Tibial nerve (tissue), 4 donors: ENCODE measurements around the gene YY1AP1.

Experiments used
- CTCF ChIP-seq, 5 experiments: fragments of 200-600 bp in 3 of 5; fragments of 450-650 bp in 2 of 5; sonication (generic) in 3 of 5; IDR thresholded peaks; one replicate each; pipeline ENCODE4 v1.5.1; 2016 to 2019; ENCODE audit warnings: antibody characterized with exemption in 5 of 5, mild to moderate bottlenecking in 3 of 5, moderate library complexity in 2 of 5
- EP300 ChIP-seq, 2 donors: sonication (generic); formaldehyde crosslinking; IDR thresholded peaks; one replicate each; pipeline ENCODE4 v1.6.1; 2017; ENCODE audit warnings: antibody characterized with exemption in 2 of 2, mild to moderate bottlenecking in 1 of 2
- POLR2A ChIP-seq, 2 donors: fragments of 450-650 bp; IDR thresholded peaks; one replicate each; pipeline ENCODE4 v1.6.1; 2017; ENCODE audit warnings: antibody characterized with exemption in 2 of 2, mild to moderate bottlenecking in 2 of 2, moderate library complexity in 2 of 2

DNA sequence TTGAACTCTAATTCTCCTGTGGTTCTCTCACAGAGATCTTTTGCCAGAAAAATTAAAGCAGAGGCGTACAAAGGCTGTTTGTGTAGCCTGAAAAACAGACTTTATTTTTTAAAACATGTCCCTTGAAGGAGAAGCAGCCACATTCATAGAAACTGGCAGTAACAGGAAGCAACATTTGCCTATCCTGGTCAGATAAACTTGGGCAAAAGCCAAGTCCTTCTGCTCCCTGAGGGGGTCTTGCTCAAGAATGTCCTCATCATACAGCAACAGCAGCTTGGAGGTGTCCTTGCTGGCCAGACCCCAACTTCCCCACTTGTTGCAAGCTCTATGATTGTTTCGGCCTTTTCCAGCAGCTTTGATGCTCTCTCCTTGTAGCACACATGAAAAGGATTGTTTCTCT lies 42.3 kb downstream of the YY1AP1 start:
- TF ChIP-seq CTCF (IDR thresholded peaks at IDR 0.05) (no peak), EP300 (IDR thresholded peaks at IDR 0.05) (peak in 1 of 2 donors; percentile 24), POLR2A (IDR thresholded peaks at IDR 0.05) (no peak)
